ENCODE measurements around the gene AGPAT3.

The AGPAT3 gene

DNA sequence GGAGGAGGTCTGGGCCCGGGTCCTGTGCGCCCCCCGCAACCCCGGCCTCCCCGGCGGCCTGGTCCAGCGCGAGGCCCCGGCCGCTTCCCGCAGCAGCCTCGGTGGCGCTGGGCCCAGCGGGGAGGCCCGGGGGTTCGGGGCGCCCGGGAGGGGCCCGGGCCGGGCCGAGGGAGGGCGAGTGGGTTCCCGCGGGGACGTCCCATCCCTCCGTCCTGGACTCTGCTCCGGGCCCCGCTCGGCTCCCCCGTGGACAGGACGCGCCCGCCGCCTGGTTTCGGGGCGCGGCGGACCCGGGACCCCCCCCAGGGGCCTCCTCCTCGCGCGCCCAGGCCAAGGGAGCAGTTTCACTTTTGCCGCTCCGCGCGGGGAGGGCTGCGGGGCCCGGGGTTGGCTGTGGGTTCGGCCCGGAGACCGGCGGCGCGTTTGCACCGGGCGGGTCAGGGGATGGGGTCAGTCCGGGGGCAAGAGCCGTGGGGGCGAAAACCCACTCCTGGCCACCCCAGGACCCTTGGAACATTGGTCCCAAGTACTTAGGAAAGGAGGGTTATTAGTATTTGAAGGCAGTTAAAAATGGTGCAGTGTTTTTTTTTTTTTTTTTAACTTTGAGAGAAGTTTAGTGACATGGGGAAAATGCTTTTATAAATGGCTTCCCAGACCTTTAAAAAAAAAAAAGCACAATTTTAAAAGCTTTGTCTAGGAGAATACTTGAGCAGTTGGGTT is 677 bp downstream of the AGPAT3 start:
- no peak for DNase-seq

DNA sequence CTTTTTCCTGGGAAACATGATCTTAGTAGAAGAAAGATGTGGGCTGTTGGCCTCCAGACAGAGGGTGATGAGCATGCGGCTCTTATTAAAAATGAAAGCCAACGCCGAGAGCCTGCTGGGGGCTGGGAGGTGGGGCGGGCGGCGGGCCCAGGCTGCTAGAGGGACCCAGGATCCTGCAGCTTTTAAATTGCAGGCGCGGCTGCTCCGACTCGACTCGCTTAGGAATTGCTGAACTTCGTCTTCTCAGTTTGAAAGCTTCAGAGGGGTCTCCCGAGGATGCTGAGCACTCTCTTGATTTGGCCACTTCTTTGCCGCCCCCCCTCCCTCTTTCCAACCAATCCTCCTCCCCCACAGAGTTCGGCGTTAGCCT is 1.2 kb downstream of the AGPAT3 start:
- DNase-seq = no peak

- DNase-seq = no peak
These were observed 1.8 kb downstream of the AGPAT3 start for GRCh38 chr21:43866659-43867331.

DNA sequence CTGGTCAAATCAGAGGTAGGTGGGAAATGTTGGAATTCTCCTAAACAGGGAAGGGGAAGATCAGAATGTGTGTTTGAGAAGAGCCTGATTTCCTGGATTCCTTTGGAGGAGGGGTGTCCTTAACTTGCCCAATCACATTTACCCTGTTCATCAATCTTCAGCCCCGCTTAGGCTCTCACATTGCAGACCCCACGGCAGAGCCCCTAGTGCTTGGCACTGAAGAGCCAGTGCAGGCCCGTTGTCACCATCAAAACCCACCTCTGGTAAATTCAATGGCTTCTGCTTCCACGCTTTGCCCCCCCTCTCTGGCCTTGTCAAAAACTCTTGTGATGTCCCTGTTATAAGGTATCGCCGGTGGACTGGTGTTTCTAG is 2.3 kb downstream of the AGPAT3 start:
- no peak for DNase-seq

DNA sequence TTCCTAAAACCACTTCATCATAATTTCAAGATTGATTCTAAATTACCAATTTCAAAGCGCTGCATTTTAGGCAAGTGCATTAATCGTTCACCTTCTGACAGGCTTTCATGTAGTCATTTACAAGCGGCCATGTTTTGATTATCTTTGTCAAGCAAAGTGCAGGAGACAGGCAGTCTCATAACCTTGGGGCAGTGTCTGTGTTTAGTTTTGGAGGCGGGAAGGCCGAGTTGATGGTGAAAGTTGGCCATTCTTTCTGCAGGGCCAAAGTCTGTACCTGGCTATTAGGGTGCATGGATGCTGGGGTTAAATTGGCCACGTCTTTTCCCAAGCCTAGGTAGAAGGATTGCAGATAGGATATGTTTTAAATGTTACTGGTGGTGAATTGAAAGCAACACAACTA is 2.9 kb downstream of the AGPAT3 start:
- no peak for DNase-seq

- no peak for DNase-seq
These were observed 3.4 kb downstream of the AGPAT3 start for GRCh38 chr21:43868461-43868860.

GRCh38 chr21:43869486-43870325 is 4.7 kb downstream of the AGPAT3 start:
- no peak for DNase-seq

DNA sequence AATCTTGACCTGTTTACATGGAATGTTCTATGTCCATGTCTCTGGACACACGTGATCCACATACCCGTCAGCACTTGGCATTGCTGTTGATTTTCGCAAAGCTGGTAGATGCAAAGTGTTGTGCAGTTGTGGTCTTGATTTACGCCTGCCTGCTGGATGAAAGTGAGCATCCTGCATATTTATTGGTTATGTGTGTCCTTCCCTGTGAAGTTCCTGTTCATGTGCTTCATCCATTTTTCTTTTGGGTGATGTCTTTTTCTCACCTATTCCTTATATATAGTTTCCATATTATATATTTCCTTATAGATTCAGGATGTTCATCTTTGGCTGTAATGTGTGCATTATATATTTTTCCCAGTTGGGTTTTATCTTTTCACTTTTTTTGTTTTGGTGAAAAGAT is 6.5 kb downstream of the AGPAT3 start:
- no peak for DNase-seq

DNA sequence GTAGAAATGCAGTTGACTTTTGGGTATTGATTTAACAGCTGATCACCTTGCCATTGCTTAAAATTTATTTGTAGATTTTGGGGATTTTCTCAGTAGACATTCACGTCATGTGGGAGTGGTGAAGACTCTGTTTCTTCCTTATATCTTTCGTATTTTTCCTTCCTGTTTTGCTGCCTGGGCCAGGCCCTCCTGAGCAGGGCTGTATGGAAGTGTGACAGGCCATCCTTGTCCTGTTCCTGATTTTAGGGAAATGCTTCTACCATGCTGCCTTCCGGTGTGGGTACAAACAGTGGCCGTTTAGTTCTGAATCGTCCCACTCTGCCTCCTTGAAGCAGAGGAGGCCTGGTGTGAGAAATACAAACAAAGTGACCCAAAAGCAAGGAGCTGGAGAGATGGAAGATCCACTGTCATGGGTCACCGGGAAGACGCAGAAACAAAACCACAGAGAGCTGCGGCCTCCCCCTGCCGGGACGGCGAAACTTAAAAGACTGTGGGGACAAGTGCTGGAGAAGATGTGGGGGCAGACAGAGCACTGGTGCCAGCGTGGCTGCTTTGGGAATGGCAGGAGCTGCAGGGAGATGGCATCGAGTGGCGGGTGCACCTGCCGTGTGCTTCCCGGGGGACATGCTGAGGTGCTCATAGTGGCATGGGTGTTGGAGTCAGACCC is 7.6 kb downstream of the AGPAT3 start:
- no peak for DNase-seq

GRCh38 chr21:43873673-43874072 is 8.7 kb downstream of the AGPAT3 start:
- no peak for DNase-seq

DNA sequence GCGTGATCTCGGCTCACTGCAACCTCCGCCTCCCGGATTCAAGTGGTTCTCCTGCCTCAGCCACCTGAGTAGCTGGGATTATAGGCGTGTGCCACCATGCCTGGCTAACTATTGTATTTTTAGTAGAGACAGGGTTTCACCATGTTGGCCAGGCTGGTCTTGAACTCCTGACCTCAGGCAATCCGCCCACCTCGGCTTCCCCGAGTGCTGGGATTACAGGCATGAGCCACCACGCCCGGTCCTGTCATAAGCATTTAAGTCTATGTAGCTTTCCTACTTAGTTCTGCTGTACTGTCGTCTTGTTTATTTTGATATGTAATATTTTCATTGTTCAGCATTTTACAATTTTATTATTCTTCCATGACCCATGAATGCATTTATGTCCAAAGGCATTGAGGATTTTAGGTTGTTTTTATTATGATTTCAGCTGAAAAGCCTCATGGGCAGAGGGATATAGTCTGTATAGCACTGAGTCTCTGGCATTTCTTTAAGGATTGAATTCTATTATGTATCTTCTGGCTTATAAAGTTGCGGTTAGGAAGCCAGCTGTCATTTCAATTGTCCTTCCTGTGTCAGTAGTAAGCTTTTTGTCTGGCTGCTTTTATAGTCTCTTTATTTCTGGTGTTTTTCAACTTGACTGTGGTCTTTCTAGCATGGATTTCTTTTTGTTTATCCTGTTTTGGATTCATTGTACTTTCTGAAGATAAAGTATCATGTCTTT is 9.2 kb downstream of the AGPAT3 start:
- no peak for DNase-seq

- no peak for DNase-seq
These were observed 11.6 kb downstream of the AGPAT3 start for GRCh38 chr21:43876605-43877004.

DNA sequence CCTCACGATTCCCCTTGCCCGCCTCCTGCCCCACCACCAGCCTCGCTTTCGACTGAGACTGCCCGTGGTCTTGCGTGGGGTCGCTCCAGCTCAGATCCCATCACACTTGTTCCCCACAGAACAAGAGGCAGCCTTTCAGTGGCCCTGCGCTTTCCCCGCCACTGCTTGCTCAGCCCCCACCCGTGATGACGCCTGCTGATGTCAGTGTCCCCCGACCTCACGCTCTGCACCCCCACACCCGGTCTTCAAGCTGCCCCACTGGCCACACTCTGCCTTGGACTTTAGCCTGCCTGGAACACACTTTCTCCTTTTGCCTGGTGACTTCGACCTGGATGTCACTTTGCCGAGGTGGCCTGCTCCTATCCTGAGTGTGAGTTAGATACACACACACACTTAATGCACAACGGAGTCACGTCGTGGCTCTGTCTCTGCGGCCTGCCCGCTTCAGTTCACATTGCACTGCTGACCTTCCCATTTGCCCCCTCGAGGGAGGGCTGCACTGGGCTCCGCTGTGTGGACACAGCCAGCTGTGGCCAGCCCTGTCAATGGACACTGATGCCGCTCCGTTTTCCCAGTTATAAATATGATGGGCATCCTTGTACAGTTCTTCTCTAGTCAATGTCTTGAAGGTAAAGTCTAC is 13.0 kb downstream of the AGPAT3 start:
- DNase-seq = no peak

DNA sequence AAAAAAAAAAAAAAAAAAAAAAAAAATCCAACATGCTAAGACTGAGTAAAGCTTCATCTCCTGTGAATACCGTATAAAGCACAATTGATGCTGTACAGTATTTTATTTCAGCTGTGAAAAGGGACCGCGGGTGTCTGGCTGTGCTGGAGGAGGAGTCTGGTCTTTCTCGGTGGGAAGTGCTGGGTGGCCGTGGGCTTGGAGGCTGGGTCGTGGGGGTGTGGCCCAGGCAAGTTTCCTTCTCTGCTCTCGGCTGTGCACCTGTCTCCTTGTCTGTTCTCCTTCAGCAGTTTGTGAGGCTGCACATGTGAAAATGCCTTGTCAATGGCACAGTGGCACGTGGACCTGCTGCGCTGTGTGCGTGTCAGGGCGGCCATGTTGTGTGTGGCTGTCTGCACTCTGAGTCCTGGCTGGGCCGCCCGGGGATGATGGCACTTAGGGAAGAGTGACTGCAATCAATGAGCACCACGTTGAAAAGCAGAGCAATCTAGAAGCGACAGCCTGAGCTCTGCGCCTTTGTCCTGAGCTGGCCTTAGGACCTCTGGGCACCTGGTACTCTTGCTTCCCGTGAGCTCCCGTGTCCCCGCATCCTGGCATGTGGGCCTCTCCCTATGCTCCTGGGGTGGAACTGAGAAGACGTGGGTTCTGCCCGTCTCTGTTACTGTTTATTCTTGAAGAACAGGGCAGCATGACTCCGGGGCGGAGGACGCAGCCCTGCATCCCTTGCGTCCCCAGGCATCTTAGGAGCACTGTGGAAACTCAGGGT is 14.5 kb downstream of the AGPAT3 start:
- DNase-seq = no peak

- DNase-seq = no peak
These were observed 15.3 kb downstream of the AGPAT3 start for GRCh38 chr21:43880111-43880985.

DNA sequence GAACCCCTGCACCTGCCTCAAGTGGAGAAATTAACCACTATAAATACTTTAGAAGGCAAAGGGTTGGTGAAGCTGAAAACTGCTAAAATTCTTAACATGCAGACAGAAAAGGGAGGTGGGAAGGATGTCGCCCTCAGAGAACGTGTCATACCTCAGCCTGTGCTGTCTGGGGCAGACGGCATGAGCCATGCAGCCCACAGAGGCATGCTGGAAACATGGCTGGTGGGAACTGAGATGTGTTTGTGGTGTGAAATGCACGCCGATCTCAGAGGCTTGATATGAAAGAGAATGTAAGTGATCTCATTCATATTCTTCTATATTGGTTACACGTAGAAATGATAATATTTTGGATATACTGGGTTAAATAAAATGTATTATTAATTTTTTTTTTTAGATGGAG is 16.3 kb downstream of the AGPAT3 start:
- no peak for DNase-seq

DNA sequence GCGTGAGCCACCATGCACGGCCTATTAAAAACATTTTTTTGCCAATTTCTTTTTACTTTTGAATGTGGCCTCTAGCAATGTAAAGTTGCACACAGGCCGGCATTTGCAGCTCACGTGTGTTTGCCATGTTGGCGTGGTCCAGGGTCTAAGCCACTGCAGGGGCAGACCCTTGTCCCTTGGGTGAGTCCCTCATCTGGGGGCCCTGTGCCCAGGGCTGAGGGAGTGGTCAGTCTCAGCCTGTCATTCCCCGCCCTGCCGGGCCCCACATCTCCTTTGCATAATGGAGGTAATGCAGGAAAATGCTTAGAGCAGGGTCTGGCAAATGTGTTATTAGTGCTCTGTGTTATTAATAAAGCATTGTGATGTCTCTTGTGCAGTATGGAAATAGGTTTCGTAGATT is 16.9 kb downstream of the AGPAT3 start:
- no peak for DNase-seq

GRCh38 chr21:43882952-43883545 is 18.0 kb downstream of the AGPAT3 start:
- no peak for DNase-seq

GRCh38 chr21:43884012-43884860 is 19.2 kb downstream of the AGPAT3 start:
- no peak for DNase-seq
